Measurements from ENCODE around the gene TET2.
"Not testable (repeated sequence)": the region's sequence is repeated elsewhere in the genome, so short reads cannot be mapped to it uniquely, and the experiment has no call there.

The TET2 gene

GRCh38 chr4:105240037-105240436, 93.4 kb downstream of the TET2 start:
- no peak for DNase-seq

DNA sequence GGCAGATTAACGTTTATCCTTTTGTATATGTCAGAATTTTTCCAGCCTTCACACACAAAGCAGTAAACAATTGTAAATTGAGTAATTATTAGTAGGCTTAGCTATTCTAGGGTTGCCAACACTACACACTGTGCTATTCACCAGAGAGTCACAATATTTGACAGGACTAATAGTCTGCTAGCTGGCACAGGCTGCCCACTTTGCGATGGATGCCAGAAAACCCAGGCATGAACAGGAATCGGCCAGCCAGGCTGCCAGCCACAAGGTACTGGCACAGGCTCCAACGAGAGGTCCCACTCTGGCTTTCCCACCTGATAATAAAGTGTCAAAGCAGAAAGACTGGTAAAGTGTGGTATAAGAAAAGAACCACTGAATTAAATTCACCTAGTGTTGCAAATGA, 94.8 kb downstream of the TET2 start:
- DNase-seq = no peak

GRCh38 chr4:105243446-105243845, 96.8 kb downstream of the TET2 start:
- DNase-seq = no peak

DNA sequence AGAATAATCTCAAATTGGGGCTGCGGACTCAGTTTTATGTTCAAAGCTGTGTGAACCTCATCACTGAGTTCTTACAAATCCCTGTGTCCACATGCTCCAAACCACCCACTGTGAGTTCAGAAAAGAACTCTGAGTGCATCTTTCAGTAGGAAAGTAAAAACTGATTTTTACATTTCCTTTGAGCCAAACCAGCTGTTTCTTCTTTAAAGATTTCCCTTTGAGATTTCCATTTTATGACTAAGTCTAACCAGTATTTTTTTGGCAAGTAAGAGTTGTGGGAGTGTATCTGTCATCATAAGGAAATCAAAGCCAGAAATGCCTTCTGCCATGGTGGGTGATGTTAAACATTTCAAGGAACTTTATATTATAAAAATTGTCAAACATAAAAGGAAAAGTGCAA, 100.0 kb downstream of the TET2 start:
- DNase-seq = no peak

DNA sequence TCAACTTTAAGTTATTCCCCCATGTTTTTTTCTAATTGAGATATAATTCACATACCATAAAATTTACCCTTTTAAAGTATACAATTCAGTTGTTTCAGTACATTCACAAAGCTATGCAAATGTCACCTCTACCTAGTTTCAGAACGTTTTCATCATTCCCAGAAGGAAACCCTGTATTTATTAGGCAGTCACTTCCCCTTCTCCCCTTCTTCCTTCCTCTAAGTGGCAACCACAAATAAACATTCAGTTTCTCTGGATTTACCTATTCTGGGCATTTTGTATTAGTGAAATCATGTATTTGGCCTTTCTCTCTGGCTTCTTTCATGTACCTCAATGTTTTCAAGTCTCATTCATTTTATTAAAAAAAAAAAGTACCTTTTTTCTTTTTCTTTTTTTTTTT, 101.9 kb downstream of the TET2 start:
- DNase-seq = no peak

- no peak for DNase-seq
Observed at GRCh38 chr4:105257817-105258495, 111.3 kb downstream of the TET2 start.

- no peak for DNase-seq
Observed at GRCh38 chr4:105265689-105266088, 119.0 kb downstream of the TET2 start.

- no peak for DNase-seq
Observed at GRCh38 chr4:105267280-105267679, 120.6 kb downstream of the TET2 start.

GRCh38 chr4:105272002-105272401, 125.3 kb downstream of the TET2 start:
- DNase-seq = no peak

GRCh38 chr4:105273230-105273629, 126.6 kb downstream of the TET2 start:
- DNase-seq = no peak

- DNase-seq = no peak
Observed at GRCh38 chr4:105274090-105274489, 127.4 kb downstream of the TET2 start.

- DNase-seq = no peak
Observed at GRCh38 chr4:105274504-105274903, 127.8 kb downstream of the TET2 start.

DNA sequence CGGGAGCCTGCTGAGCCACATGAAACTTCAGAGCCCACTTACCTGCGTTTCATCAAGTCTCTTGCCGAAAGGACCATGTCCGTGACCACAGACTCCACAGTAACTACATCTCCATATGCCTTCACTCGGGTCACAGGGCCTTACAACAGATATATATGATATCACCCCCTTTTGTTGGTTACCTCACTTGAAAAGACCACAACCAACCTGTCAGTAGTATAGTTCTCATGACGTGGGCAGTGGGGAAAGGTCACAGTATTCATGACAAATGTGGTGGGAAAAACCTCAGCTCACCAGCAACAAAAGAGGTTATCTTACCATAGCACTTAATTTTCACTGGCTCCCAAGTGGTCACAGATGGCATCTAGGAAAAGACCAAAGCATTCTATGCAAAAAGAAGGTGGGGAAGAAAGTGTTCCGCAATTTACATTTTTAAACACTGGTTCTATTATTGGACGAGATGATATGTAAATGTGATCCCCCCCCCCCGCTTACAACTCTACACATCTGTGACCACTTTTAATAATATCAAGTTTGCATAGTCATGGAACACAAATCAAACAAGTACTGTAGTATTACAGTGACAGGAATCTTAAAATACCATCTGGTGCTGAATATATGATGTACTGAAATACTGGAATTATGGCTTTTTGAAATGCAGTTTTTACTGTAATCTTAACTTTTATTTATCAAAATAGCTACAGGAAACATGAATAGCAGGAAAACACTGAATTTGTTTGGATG, 129.9 kb downstream of the TET2 start:
- no peak for DNase-seq

DNA sequence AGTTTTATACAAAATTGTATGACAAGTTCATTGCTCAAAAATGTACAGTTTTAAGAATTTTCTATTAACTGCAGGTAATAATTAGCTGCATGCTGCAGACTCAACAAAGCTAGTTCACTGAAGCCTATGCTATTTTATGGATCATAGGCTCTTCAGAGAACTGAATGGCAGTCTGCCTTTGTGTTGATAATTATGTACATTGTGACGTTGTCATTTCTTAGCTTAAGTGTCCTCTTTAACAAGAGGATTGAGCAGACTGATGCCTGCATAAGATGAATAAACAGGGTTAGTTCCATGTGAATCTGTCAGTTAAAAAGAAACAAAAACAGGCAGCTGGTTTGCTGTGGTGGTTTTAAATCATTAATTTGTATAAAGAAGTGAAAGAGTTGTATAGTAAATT, 131.0 kb downstream of the TET2 start:
- no peak for DNase-seq

DNA sequence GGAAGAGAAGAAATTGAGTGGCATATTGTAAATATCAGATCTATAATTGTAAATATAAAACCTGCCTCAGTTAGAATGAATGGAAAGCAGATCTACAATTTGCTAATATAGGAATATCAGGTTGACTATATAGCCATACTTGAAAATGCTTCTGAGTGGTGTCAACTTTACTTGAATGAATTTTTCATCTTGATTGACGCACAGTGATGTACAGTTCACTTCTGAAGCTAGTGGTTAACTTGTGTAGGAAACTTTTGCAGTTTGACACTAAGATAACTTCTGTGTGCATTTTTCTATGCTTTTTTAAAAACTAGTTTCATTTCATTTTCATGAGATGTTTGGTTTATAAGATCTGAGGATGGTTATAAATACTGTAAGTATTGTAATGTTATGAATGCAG, 132.6 kb downstream of the TET2 start:
- no peak for DNase-seq

GRCh38 chr4:105280338-105281123, 133.9 kb downstream of the TET2 start:
- no peak for DNase-seq

GRCh38 chr4:105281124-105281415, 134.4 kb downstream of the TET2 start:
- DNase-seq = no peak

- no peak for DNase-seq
Observed at GRCh38 chr4:105282489-105282888, 135.8 kb downstream of the TET2 start.

GRCh38 chr4:105283501-105283900, 136.8 kb downstream of the TET2 start:
- DNase-seq = no peak

DNA sequence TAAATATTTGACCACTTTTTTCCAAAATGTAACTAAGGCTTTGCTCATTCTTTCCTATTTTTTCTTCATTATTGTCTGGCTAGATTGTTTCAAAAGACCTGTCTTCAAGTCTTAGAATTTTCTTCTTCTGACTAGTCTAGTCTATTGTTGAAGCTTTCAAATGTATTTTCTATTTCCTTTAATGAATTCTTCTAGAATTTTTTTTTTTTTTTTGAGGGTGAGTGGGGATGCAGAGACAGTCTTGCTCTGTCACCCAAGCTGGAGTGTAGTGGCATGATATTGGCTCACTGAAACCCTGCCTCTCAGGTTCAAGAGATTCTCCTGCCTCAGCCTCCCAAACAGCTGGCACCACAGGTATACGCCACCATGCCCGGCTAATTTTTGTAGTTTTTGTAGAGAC, 141.4 kb downstream of the TET2 start:
- DNase-seq = no peak

DNA sequence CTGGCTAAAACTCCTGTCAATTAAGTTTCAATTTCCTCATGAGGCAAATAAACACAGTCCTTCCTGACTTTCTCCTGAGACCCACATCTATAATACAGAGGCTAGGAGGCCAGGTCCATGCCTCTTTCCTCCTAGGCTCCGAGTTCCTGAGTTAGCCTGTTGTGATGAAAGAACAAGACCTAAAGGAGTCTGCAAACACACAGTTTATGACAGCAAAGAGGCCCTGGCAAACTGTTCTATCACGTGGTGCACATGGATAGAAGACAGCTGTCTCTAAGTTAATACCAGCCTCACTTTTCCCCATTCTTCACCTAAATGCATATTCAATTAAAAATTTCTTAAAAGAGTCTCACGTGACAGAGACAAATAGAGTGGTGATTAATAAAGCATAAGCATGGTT, 145.2 kb downstream of the TET2 start:
- DNase-seq = no peak

DNA sequence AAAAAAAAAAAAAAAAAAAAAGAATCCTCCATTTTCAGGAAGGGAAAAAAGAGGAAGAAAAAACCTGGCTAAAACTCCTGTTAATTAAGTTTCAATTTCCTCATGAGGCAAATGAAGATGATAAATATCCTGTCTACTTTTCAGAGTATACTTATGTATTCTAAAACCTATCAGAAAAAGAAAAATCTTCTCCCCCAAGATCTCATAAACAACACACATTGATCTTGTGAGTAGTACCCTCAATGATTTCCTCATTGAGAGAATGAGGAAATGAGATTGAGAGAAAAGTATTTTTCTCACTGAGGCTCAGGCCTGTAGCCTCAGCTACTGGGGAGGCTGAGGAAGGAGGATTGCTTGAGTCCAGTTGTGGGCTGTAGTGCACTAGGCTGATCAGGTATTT, 146.7 kb downstream of the TET2 start:
- no peak for DNase-seq

DNA sequence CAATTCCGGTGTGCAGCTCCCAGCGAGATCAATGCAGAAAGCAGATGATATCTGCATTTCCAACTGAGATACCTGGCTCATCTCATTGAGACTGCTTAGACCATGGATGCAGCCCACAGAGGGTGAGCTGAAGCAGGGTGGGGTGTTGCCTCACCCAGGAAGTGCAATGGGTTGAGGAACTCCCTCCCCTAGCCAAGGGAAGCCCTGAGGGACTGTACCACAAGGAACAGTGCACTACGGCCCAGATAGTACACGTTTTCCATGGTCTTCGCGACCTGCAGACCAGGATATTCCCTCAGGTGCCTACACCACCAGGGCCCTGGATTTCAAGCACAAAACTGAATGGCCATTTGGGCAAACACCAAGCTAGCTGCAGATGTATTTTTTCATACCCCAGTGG, 150.0 kb downstream of the TET2 start:
- DNase-seq = no peak

- not testable (repeated sequence) for DNase-seq
Observed at GRCh38 chr4:105299027-105299426, 152.4 kb downstream of the TET2 start.

Data from CD4-positive, alpha-beta T cell treated with Interleukin-1 beta for 1 hour (primary cell).